ENCODE data around the gene GABRB1.

Gene GABRB1

DNA sequence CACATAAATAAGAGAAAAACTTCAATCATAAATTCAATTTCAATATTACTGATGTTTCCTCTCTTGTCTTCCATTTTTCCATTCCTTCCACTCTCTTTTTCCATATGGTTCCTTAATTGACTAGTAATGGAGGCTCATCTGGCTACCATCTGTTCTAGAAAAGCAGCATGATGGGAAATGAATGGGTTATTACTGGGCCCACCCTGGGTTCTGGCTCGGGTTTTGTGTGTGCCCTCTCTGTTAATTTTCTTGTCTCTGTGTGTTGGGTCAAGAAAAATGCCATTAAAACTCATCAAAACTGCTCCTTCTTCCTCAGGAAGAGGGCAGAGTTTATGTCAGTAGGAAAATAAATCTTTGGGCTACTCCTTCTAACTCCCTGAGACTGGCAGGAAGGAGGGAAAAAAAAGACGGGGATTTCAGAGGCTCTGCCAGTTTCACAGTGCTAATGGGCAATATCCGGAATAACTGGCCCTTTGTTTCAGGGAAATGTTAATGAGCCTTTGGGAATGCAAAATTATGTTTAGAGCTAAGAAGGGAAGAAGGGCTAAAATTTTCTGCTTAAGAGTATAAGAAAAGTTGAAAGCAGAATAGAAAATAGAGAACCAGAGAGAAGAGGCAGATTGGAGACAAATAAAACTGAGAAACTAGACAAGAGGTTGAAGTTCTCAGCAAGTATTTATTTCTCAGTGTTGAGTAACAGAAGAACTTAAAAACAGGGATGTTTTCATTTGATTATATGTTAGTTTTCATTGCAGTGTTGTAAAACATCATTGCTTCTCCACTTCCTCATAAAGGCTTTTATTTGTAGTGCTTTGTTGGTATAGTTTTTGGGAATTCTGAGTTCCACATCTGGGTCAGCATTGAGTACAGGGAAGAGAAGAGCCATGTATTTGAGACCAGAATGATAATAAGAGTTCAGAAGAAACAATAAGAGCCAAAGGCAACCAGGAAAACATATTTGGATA is 19.7 kb downstream of the GABRB1 start:
- no peak for DNase-seq

DNA sequence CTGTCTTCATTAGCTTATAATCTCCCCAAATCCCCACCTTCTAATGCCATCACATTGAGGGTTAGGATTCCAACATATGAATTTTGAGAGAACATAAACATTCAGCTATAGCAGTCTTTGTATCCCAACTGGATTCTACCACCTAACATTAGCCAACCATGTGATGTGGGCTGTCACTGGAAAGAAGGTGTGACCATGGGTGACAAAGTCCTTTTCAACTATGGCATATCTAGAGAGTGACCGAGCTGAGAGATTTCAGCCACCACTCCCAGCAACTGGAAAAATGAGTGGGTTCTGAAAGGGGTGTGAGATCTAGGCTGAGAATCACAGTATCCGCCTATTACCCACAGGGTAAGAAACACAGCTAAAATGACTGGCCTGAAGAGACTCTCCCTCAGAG is 22.1 kb downstream of the GABRB1 start:
- no peak for DNase-seq

DNA sequence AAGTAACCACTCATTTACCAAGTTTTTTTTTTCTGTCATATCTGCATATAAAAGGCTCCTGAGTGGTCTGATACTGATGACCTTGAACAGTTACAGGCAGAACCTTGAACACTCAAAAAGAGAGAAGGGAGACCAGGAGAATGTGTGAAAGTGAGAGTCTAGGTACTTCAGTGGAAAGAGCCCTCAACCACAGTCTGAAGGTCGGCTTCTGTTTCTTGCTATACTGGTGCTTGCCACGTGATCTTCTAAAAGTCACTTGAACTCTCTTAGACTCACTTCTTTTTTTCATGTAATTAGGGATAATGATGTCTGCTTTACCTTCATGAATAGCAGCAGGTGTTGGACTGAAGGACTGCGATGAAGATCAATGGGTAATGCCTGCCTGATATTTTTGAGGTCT is 22.8 kb downstream of the GABRB1 start:
- DNase-seq: no peak

DNA sequence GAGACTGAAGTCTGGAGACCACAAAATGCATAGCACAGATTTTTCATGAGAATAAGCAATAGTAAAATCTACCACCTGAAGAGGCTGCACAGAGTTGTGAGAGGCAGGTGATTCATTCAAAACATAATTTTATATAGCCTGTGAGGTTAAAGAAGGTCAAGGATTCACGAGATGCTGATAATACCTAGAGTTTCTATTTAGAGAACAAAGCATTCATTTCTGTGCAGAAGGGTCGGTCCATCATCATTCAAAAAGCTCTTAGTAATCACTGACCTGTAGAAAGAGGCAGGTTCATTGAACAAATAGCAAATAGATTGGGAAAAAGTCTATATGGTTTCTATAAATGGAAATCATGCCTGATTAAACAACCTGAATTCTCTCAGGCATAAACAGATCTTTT is 26.6 kb downstream of the GABRB1 start:
- no peak for DNase-seq

DNA sequence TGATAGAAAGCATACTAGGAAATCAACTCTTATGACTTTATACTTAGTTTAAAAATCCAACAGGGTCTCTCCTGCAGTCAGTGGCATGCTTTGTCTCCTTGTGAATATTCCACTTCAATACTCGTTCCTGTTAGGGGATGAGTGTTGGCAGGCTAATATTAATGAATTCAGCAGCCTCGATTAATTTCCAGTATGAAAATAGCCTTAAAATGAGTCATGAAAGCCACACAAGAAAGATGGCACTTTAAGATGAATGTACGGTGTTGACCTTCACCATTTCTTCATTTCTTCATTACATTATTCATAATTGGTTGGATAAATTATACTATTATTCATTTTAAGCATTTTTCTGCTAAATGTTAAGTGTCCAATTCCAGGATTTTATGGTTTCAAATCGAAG is 29.2 kb downstream of the GABRB1 start:
- DNase-seq: no peak

DNA sequence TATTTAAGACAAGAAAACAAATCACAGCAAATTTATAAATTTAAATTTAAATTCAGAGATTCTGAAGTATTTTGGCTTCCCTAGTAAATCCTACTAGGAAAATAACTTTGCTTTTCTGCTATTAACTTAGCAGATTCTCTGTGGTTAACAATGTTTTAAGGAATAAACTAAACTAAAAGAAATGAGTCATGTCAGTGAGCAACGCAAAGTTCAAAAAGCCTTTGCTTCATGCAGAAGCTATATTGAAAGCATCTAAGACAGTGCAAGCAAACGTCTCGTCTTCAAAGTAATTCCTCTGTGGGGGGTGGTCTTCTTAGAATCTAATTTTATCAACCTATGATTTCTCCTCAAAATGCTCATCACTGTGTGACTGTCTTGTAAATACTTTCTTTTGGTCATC is 30.1 kb downstream of the GABRB1 start:
- DNase-seq: no peak

DNA sequence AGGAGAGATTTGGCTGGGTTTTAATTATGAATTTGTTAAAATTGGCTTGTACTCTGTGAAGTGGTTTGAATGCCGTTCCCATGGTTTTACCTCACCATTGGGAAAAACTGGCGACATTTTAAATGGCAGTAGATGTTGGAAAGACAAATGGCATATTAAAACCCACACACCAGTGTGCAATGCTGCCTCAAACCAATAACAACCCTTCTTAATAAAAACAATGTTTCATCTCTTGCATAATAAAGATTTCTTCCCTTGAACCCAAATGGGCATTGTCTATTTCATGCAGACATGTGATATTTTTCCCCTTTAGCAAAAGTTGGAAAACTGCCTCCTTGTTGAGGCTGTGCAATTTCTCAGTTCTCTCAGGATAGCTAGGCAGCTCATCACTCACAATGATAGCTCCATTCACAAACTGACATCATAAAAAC is 33.7 kb downstream of the GABRB1 start:
- DNase-seq: no peak

DNA sequence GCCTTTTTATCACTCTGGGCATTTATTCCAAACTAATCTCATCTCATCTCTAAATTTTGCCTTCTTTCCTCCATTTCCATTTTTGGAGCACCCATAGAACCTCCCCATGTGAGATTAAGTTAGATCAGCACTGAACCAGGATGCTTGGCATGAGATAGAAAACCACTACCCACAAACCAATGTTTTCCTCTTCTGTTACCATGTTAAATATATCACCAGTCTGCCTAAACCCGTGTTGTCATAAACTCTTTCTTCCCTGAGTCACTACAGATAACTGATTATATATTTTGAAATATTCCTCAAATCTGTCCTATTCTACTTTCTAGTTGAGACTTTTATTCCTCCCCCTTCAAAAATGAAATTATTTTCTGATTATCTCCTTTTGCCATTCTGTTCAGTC is 37.6 kb downstream of the GABRB1 start:
- no peak for DNase-seq

DNA sequence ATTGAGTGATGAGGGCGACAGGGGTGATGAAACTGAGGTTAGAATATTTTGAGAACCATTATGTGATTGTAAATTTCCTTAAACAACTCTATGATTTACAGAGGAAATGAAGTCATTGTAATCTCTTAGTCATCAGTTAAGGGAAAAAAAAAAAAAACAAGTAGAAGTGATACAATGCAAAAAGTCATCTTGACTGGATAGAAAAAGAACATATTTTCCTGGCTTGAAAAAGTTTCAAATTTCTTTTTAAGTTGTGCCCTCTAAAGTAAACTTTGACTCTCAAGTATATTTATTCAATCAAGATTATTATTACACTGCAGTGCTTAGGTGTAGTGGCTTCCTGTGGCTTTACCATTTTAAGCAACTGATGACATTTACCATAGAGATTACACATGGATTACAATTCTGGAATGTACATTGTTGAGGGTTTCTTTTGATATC is 40.6 kb downstream of the GABRB1 start:
- DNase-seq: no peak

DNA sequence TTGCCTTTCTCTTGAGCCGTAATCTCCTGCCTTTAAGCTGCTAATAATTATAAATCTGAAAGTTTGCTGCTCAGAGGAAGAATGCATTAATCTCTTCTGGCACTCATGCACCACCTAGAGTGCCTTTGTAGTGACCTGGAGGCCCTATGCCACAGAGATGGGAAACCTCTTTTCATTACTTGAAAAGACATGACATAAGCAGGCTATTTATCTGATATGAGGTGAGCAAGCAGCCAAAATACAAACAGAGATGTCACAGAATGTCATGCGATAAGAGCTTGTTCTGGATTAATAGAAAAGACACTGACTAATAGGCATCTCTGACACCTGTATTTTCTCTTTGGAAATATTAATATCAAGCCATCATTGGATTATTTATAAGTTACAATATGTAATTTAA is 42.3 kb downstream of the GABRB1 start:
- DNase-seq: no peak

DNA sequence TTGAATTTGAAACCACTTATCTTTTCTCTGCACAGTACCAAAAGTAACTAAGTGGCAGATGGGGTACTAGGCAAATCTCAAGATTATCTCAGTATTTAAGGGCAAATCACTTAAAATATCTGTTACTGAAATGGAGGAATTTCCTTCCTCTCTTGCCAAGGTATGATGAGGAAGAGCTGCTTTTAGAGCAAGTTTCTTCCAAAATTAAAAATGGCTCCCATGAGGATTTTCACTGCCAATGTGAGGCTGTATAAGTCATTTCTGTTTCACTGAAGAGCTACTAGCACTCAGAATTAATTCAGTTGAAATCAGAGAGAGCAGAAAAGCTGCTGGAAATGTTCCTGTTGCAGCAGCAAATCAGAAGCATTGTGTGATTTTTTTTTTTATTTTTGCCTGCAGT is 43.4 kb downstream of the GABRB1 start:
- DNase-seq: no peak

DNA sequence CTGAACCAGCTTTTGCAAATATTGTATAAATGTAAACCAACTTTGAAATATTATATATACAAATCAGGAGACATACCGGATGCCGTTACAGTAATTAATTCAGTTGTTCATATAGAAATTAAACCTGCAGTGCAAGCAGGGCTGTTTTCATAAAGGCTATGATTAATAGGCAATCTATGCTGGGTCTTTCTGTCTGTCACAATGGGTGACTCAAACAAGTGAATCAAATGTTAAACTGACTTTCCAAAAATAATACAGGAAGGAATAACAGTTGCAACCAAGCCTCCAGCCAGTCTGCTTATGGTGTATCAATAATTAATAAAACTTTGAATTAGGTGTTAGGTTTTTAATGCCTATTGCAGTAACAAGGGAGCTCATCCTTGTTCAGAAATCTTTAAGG is 43.9 kb downstream of the GABRB1 start:
- no peak for DNase-seq

DNA sequence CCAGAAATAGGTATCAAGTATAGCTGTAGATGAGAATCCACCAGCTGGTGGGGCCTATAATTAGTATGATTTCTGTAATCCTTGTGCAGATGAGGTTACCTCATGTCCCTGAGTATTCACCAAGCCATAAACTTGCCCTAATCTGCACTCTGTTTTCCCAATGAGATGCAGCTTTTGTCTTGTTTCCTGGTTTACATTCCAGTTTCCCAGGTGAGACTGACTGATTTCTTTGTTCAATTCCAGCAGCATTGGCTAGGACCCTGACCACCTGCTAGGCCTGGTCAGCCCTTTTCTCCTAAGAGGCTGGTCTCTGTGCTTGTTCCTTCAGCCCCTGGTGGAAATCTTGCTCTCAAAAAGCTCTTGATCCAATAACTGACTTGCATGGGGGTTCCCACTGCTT is 44.6 kb downstream of the GABRB1 start:
- no peak for DNase-seq

DNA sequence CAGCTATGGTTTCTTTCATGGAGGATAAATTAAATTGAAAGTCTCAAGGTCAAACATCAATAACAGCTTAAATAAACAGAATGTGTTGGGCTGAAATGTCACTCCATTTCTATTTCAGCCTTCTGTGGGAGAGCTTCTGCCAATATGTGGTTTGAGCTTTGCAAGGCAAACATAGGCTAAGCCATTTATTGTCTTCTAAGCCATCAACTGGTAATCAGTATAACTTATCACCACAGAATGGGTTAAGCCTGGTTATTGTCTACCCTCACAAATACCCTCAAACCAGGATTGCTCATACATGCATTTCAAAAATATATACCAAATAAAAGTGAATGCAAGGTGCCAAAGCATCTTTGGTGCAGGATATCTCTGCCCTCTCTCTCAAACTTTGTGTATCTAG is 52.7 kb downstream of the GABRB1 start:
- DNase-seq: no peak

DNA sequence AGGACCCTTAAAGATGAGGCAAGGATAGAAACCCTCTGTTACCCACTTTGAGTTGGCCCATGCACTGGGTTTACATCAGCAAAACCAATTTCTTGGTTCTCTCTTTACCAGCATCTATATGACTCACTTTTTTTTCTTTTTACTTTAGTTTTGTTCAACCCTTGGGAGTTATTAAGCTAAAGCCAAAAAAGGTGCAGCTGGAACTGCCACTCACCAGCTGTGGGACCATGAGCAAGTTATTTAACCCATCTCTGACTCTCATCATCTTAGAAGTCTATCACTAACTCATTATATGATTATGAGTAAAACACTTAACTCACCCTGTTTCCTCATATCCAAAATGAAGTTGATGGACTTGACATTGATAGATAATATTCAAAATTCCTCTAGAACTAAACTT is 53.4 kb downstream of the GABRB1 start:
- DNase-seq: no peak

DNA sequence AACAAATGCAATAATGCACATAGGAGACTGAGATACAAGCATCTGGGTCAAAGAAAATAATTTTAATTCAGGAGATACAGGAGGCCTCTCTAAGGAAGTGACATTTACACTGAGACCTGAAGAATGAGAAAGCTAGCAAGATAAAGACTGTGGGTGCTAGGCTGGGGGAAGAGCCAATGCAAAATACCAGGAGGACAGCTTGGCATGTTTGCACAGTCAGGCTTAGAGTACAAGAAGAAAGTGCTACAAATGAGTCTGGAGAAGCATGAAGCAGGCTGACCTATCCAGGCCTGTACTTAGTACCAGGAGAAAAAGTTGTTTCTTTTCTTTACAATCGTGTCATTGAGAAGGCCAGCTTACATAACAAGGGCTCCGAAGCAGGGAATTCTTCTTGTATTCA is 56.9 kb downstream of the GABRB1 start:
- no peak for DNase-seq

DNA sequence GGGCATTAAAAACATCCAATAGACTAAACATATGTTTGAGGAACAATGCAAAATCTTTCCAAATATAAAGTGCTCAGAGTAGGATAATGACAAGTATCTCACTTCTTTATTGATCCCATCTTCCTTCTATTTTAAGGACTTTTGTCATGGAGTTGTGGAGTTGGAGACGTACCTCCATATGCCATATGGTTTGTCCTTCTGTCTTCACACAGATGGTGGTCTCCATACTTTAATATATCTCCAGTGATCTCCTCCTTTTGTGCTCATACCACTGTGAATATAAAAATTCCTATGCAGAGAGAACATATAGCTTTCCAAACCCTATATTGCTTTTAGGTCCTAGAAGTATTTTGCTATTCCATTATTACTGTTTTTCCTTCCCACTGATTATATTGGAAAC is 64.5 kb downstream of the GABRB1 start:
- DNase-seq: no peak

DNA sequence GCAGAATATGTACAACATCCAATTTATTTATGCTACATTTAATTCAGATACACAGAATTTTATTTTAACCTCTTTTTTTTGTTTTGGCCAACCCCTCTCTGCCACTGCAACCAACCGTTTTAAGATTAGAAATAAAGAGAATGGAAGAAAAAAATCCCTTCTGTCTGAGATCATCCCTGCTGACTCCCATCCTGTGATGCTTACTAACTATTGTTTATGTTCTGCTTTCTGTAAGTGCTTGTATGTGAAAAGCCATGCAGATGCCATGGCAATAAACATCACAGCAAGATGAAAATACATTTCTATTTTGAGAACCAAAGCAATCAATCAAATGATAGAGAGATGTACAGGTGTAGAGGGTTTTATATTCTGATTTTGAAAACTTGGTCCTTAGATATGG is 70.1 kb downstream of the GABRB1 start:
- DNase-seq: no peak

DNA sequence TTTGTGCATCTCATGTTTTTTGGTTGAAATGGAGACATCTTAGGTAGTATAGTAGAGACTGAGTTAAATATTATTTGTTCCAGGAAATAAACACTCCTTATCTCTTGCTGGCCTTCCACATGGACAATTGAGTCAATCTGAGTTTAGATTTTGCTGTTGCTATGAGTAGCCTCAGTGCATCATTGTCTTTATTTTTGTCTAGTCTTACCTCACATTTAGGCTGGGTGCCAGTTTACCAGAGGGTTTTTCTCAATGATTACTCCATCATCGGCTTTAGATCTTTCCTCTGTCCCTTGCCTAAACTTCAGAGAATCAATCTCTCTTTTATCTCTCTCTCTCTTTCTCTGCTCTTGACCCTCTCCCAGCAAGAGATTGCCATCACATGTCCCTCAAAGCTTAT is 73.6 kb downstream of the GABRB1 start:
- DNase-seq: no peak

DNA sequence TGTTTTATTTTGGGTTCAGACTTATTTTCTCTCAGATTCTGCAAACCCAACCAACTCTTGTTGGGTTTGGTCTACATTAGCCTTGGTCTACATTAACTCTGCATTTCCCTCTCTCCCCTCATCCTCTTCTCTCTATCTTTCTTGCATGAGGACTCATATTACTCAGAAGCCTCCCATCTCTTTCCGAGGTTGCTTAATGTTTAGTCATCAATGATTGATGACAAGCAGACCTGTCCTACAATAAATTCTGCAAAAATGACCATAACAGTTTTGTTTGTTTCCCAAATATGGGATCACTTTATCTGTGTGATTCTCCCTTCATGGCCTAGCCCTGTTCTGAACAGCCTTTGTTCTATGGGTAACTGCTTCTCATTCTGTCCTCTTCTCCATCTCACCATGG is 75.2 kb downstream of the GABRB1 start:
- no peak for DNase-seq

DNA sequence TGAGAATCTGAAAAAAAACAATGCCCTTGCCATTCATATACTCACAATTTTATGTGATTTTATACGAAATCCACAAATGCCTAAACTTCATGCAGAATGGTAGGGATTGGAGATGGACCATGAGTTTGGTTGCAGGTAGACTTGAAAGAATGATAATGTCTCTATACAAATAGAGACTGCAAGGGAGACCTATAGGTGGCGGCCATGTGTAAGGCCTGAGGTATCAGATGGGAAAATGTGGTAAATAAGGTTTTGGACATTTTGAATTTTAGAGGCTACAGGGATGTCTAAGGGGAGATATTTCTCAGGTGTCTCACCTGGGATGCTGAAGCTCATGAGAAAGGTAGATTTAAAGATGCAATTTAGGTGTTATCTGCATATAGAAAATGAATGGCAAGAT is 78.0 kb downstream of the GABRB1 start:
- DNase-seq: no peak

DNA sequence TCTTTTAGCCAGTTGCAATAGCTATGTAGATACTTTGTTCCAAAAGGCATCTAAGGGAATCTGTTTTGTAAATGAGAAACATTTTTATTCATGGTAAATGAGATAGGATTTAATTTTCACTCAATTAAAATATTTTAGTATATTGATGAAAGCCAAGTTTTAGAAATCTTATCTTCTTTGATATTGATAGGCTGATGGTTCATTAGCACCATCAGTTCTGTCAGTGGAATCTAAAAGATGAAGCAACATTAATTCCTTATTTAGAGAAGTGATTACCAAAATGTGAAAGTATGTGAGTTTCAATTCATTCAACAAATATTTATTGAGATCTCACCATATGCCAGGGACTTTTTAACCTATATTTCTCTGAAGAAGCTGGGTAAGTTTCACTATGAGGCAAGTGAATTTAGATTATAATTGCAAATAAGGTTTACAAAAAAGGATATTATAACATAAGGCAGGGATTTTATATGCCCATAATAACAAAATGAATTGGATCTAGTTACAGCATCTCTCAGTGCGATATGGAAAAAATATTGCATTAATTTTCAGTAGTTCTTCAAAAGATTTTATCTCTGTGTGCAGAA is 79.3 kb downstream of the GABRB1 start:
- no peak for DNase-seq

DNA sequence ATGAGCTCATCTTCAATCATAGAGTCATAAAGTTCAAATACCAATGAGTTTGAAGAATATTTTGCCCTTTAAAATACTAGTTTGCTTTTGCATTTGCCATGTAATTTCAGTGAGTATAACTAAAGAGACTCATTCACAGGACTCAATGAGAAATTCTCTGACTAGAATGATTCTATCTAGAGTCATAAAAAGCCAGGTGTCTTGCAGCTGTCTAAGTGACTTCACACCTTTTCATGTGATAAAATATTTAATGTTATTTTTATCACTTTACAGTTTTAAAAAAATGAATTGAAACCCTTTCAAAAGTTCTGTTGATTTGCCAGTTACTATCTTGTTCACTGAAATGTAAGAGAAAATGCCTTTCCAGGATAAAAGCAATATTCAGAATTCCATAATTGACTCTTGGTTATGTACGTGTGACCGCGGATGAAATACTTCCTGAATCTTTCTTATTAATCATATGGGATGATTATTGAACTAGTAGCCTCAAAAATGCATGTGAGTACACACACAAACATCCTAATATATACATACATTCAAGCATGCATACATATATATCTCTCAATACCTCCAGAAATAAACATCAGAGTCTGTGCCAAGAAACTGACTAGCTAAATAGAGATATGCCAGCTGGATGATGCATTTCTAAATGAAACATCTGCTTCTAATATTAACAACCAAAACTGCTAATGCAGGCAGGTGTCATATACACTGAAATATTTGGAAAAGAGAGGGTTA is 87.0 kb downstream of the GABRB1 start:
- no peak for DNase-seq

DNA sequence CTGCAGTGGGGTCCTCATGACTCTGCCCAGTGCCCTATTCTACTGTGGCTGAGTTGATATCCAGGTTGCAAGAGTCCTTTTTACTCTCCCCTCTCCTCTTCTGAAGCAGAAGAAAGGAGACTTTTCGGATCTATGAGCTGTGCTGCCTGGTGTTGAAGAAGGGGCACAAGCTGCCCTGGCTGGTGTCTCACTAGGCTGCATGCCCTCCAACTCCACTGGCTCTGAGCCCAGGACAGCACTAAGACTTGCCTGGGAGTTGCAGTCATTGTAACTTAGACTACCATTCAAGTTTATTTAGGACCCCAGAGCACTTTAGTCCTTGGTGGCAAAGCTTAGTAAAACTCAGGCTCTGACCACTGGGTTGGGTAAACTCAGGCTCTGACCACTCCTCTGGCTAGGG is 89.4 kb downstream of the GABRB1 start:
- DNase-seq: no peak

All from NCI-H1436 treated with DMSO at 0.1 percent for 48 hours (cell line).